GM06990 (cell line): ENCODE data around the gene MPLKIP.
"Not testable (repeated sequence)": the region's sequence is repeated elsewhere in the genome, so short reads cannot be mapped to it uniquely, and the experiment has no call there.

Source experiments
- DNase-seq: peaks from one replicate; pipeline ENCODE4 v3.0.0-alpha.2; 2011; ENCODE audit not compliant: insufficient read length; ENCODE audit errors: extremely low read depth
- H3K27me3 ChIP-seq: replicated peaks from 2 replicates; pipeline ENCODE4 v1.6.0; 2011; ENCODE audit warnings: low read length; ENCODE audit not compliant: control insufficient read depth, insufficient read depth
- H3K36me3 ChIP-seq: 2 replicates; pipeline ENCODE4 v1.5.1; 2011; ENCODE audit warnings: low read length; ENCODE audit not compliant: control insufficient read depth, insufficient read depth
- H3K4me3 ChIP-seq: replicated peaks from 2 replicates; pipeline ENCODE4 v1.5.1; 2011; ENCODE audit warnings: low read depth, mild to moderate bottlenecking, control low read depth, low read length
- CTCF ChIP-seq: IDR thresholded peaks from 2 replicates; pipeline ENCODE4 v1.5.1; 2011; ENCODE audit warnings: low read length, control low read depth, mild to moderate bottlenecking, inconsistent platforms; ENCODE audit not compliant: insufficient read depth, poor library complexity, severe bottlenecking

MPLKIP gene

DNA sequence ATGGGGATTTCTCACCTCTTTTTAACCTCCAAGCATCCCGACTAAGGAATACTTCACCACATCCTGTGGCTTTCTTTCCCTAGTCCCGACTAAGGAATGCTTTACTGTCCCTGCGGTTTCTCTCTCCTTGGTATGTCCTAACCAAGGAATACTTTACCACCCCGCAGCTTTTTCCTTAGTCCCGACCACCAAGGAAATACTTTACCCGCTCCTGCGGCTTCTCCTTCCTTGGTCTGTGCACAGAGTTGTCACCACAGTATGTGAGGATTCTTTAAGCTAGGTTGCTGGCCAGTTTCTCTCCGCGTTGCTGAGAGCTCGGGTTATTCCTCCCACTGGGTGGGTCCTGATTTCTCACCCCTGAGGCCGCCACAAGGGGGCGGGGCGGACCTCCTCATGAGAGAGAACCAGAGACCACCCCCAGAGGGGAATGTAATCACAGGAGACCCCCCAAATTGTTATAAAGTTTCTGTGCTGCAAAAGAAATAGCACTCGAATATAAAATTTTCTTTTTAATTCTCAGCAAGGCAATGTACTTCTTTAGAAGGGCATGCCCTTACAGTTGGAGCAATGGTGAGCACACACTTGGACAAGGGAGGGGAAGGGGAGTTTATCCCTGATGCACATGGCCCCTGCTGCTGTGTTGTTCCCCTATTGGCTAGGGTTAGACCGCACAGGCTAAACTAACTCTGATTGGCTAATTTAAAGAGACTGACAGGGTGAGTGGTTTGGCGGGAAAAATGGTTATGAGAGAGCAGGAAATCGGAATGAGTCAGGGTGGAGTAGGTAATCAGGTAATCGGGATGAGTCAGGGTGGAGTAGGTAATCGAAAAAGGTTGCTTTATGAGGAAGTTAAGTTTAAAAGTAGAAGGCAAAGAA, 13.2 kb upstream of the MPLKIP start:
- peak; percentile 11 for TF ChIP-seq CTCF
- H3K4me3 ChIP-seq = no peak overlapping the region
- H3K36me3 ChIP-seq = no peaks in the 10 kb centered on the region
- no peaks in the 10 kb centered on the region for H3K27me3 ChIP-seq
- no peak for DNase-seq

DNA sequence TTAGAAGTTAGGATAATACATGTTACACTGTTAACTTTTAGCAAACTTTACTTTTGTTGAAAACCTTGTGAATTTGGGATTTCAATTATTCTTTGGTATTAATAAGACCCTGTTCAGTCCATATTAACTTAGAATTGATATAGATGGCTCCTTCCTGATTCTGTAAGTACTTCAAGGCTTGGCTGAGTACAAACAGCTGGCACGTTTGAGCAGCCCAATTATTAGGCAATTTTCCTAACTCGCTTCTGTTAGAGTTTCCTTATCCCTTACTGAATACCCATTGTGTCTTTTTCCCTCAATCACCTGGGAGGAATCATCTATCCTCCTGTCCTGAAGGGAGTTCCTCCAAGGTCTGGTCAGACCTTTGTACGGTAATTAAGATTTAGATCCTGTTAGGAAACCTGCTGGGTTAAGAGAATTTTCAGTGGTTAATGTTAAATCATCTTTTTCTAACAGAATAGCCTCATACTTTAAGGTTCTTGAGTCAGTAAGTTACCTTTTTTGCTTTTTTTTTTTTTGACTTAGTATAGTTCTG, 11.2 kb upstream of the MPLKIP start:
- not testable (repeated sequence) for DNase-seq, H3K36me3 ChIP-seq, H3K4me3 ChIP-seq, H3K27me3 ChIP-seq

- not testable (repeated sequence) for H3K36me3 ChIP-seq, H3K4me3 ChIP-seq, H3K27me3 ChIP-seq, DNase-seq
Observed at GRCh38 chr7:40141916-40142315, 7.5 kb upstream of the MPLKIP start.

- H3K36me3 ChIP-seq, H3K4me3 ChIP-seq, H3K27me3 ChIP-seq, DNase-seq: not testable (repeated sequence)
Observed at GRCh38 chr7:40139891-40140290, 5.5 kb upstream of the MPLKIP start.

GRCh38 chr7:40138973-40139372, 4.6 kb upstream of the MPLKIP start:
- no peaks in the 10 kb centered on the region for H3K27me3 ChIP-seq

GRCh38 chr7:40137563-40137962, 3.1 kb upstream of the MPLKIP start:
- H3K27me3 ChIP-seq = no peaks in the 10 kb centered on the region
- no peaks in the 10 kb centered on the region for H3K36me3 ChIP-seq
- no peak overlapping the region for H3K4me3 ChIP-seq
- TF ChIP-seq CTCF = no peak
- DNase-seq = no peak

More at GRCh38 chr7:40138973-40139372, 4.6 kb upstream of the MPLKIP start:
- TF ChIP-seq CTCF = no peak
- Histone ChIP-seq H3K4me3 (no peak overlapping the region), H3K36me3 (no peaks in the 10 kb centered on the region)
- DNase-seq = no peak

DNA sequence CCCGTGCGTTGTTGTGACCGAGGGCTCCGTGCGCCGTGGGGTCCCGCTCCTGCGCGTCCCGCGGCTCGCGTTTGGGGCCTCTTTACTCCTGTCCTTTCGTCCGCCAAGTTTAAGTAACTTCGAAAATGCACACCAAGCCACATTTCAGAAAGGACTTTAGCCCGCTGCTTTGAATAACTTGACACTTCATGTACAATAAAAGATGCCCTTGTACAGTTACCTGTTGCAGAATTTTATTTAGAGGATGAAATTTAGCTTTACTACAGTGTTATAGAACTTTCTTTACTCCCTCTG, 842 bp upstream of the MPLKIP start:
- Histone ChIP-seq H3K4me3 (peak overlapping the region; percentile 97), H3K27me3 (no peaks in the 10 kb centered on the region), H3K36me3 (no peaks in the 10 kb centered on the region)
- no peak for DNase-seq
- no peak for TF ChIP-seq CTCF
